ENCODE measurements around the gene PDE3A. TPM values are rescaled to one million over a fixed set of nuclear protein-coding genes. Genes with fewer than 3 reads are reported as not detected.

PDE3A gene
- total RNA-seq, 2 donors from 2014 or later: 5.5 to 6.2 TPM

GRCh38 chr12:20410734-20411133 lies 42.4 kb downstream of the PDE3A start:
- no peak for TF ChIP-seq POLR2A (IDR thresholded peaks at IDR 0.05)
- DNase-seq (ENCODE audit: low spot score): no peak

GRCh38 chr12:20411345-20411744 lies 43.0 kb downstream of the PDE3A start:
- Histone ChIP-seq H3K27me3 (replicated peaks; ENCODE audit: insufficient read depth) (no peaks in the 10 kb centered on the region), H3K36me3 (no peaks in the 10 kb centered on the region), H3K4me3 (no peak overlapping the region), H3K4me1 (replicated peaks) (no peaks in the 10 kb centered on the region), H3K9me3 (no peaks in the 10 kb centered on the region), H3K27ac (no peak overlapping the region)
- WGBS: 52% methylated on average over 3 of the region's 3 CpGs
- intact Hi-C loops (cut with DNase I): no loop called here
- TF ChIP-seq POLR2AphosphoS5 (IDR thresholded peaks at IDR 0.05): no peak
- no peak for TF ChIP-seq POLR2A (IDR thresholded peaks at IDR 0.05)
- TF ChIP-seq CTCF (IDR thresholded peaks at IDR 0.05): no peak
- no peak for DNase-seq (ENCODE audit: low spot score)

More at GRCh38 chr12:20410734-20411133, 42.4 kb downstream of the PDE3A start:
- Histone ChIP-seq H3K27me3 (replicated peaks; ENCODE audit: insufficient read depth) (no peaks in the 10 kb centered on the region), H3K9me3 (no peaks in the 10 kb centered on the region), H3K27ac (no peak overlapping the region), H3K36me3 (no peaks in the 10 kb centered on the region), H3K4me3 (no peak overlapping the region), H3K4me1 (replicated peaks) (no peaks in the 10 kb centered on the region)
- WGBS: 78% methylated on average over 1 of the region's 1 CpG
- intact Hi-C loops (cut with DNase I): no loop called here

GRCh38 chr12:20415028-20415427 lies 46.7 kb downstream of the PDE3A start:
- no peak for TF ChIP-seq CTCF (IDR thresholded peaks at IDR 0.05)
- no peak for TF ChIP-seq POLR2A (IDR thresholded peaks at IDR 0.05)
- TF ChIP-seq POLR2AphosphoS5 (IDR thresholded peaks at IDR 0.05): no peak
- H3K27ac ChIP-seq: no peak overlapping the region
- no peaks in the 10 kb centered on the region for H3K27me3 ChIP-seq (replicated peaks; ENCODE audit: insufficient read depth)
- no peaks in the 10 kb centered on the region for H3K9me3 ChIP-seq
- intact Hi-C loops (cut with DNase I): no loop called here
- DNase-seq (ENCODE audit: low spot score): no peak
- no peaks in the 10 kb centered on the region for H3K36me3 ChIP-seq
- H3K4me3 ChIP-seq: no peak overlapping the region
- H3K4me1 ChIP-seq (replicated peaks): no peaks in the 10 kb centered on the region
- 59% methylated on average over 4 of the region's 4 CpGs for WGBS

- Histone ChIP-seq H3K4me3 (no peak overlapping the region), H3K36me3 (no peaks in the 10 kb centered on the region), H3K4me1 (replicated peaks) (no peaks in the 10 kb centered on the region), H3K27me3 (replicated peaks; ENCODE audit: insufficient read depth) (no peaks in the 10 kb centered on the region), H3K9me3 (no peaks in the 10 kb centered on the region), H3K27ac (no peak overlapping the region)
- intact Hi-C loops (cut with DNase I): no loop called here
- no peak for DNase-seq (ENCODE audit: low spot score)
- WGBS: 75% methylated on average over 6 of the region's 6 CpGs
- TF ChIP-seq POLR2A (IDR thresholded peaks at IDR 0.05) (no peak), POLR2AphosphoS5 (IDR thresholded peaks at IDR 0.05) (no peak), CTCF (IDR thresholded peaks at IDR 0.05) (no peak)
These were observed 47.3 kb downstream of the PDE3A start for GRCh38 chr12:20415641-20416040.

GRCh38 chr12:20420557-20420956 lies 52.2 kb downstream of the PDE3A start:
- Histone ChIP-seq H3K4me3 (no peak overlapping the region), H3K27ac (no peak overlapping the region), H3K9me3 (no peaks in the 10 kb centered on the region), H3K27me3 (replicated peaks; ENCODE audit: insufficient read depth) (no peaks in the 10 kb centered on the region), H3K4me1 (replicated peaks) (no peaks in the 10 kb centered on the region), H3K36me3 (no peaks in the 10 kb centered on the region)
- DNase-seq (ENCODE audit: low spot score): no peak
- WGBS: 14% methylated on average over 6 of the region's 6 CpGs
- peak; percentile 30 for TF ChIP-seq POLR2AphosphoS5 (IDR thresholded peaks at IDR 0.05)
- TF ChIP-seq POLR2A (IDR thresholded peaks at IDR 0.05): no peak
- intact Hi-C loops (cut with DNase I): no loop called here

- no peaks in the 10 kb centered on the region for H3K27me3 ChIP-seq (replicated peaks; ENCODE audit: insufficient read depth)
- DNase-seq (ENCODE audit: low spot score): peak; percentile 49
- TF ChIP-seq POLR2A (IDR thresholded peaks at IDR 0.05) (no peak), CTCF (IDR thresholded peaks at IDR 0.05) (no peak), POLR2AphosphoS5 (IDR thresholded peaks at IDR 0.05) (peak; percentile 65)
- H3K4me3 ChIP-seq: no peak overlapping the region
- no peaks in the 10 kb centered on the region for H3K9me3 ChIP-seq
- WGBS: 20% methylated on average over 2 of the region's 2 CpGs
- intact Hi-C loops (cut with DNase I): no loop called here
- no peak overlapping the region for H3K27ac ChIP-seq
- no peaks in the 10 kb centered on the region for H3K36me3 ChIP-seq
- no peaks in the 10 kb centered on the region for H3K4me1 ChIP-seq (replicated peaks)
These were observed 53.1 kb downstream of the PDE3A start for GRCh38 chr12:20421421-20421820.

Data from prostate gland (tissue), 2 donors.